ENCODE measurements around the gene HNRNPA2B1.
"Not testable (repeated sequence)": the region's sequence is repeated elsewhere in the genome, so short reads cannot be mapped to it uniquely, and the experiment has no call there.

HNRNPA2B1 gene

GRCh38 chr7:26202019-26202990, 1.8 kb upstream of the HNRNPA2B1 start:
- peak overlapping the region; percentile 89 for H3K4me3 Mint-ChIP-seq
- peaks cover 15% of the 10 kb centered on the region for H3K27me3 Mint-ChIP-seq
- H3K36me3 Mint-ChIP-seq: peaks cover 66% of the 10 kb centered on the region
- H3K27ac Mint-ChIP-seq: peak overlapping the region; percentile 94
- CTCF ChIA-PET: interaction anchor here (0.8 to 1.0 kb wide), 4 partner anchors 12 to 167 kb away, joined by 3 to 5 read pairs (median 3); no protein-coding TSS in a partner anchor
- H3K9me3 Mint-ChIP-seq: no peaks in the 10 kb centered on the region
- peak; percentile 70 for DNase-seq
- H3K4me1 Mint-ChIP-seq: peaks cover 42% of the 10 kb centered on the region

- Mint-ChIP-seq H3K36me3 (peaks cover 67% of the 10 kb centered on the region), H3K27ac (peak within 1 kb of the TSS; percentile 100), H3K4me1 (peaks cover 44% of the 10 kb centered on the region), H3K4me3 (peak within 1 kb of the TSS; percentile 99), H3K9me3 (no peaks in the 10 kb centered on the region), H3K27me3 (peaks cover 15% of the 10 kb centered on the region)
- CTCF ChIA-PET: interaction anchor here (0.8 to 2.4 kb wide), 5 partner anchors 12 to 168 kb away, joined by 3 to 6 read pairs (median 4); no protein-coding TSS in a partner anchor
- DNase-seq: peak; percentile 94
Observed at GRCh38 chr7:26201247-26202018, 887 bp upstream of the HNRNPA2B1 start, which contains the start of gene CBX3. Gene CBX3, plus strand, starts transcription at chr7:26201745. Its CDS starts 1,254 bp downstream, at chr7:26202999.

DNA sequence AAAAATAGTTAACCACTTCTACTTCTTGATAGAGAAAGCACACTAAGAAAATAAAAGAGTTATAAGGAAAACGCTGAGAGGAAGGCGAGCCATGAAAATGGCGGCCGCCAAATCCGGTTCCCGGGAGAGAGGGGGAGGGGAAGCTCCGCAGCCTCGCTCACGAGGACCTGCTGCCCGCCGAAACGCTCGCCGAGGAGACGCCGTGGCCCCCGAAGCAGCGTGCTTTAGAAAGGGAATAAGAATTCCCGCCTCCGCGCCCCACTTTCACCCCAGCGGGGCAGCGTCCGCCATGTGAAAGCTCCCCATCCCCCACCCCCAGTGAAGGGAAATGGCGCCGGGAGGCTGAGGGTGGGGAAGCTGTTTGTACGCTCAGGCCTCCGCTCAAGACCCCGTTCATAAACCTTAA, 505 bp downstream of the HNRNPA2B1 start:
- Mint-ChIP-seq H3K4me3 (peak overlapping the region; percentile 99), H3K4me1 (peaks cover 44% of the 10 kb centered on the region), H3K27ac (peak overlapping the region; percentile 100), H3K27me3 (peaks cover 15% of the 10 kb centered on the region), H3K36me3 (peaks cover 69% of the 10 kb centered on the region), H3K9me3 (no peaks in the 10 kb centered on the region)
- peak; percentile 84 for DNase-seq
- CTCF ChIA-PET: interaction anchor here (0.7 to 4.2 kb wide), 4 partner anchors 39 to 111 kb away, joined by 3 to 11 read pairs (median 4); no protein-coding TSS in a partner anchor

GRCh38 chr7:26199301-26200037, 1.1 kb downstream of the HNRNPA2B1 start:
- Mint-ChIP-seq H3K36me3 (peaks cover 68% of the 10 kb centered on the region), H3K9me3 (no peaks in the 10 kb centered on the region), H3K4me3 (peak overlapping the region; percentile 99), H3K27me3 (peaks cover 15% of the 10 kb centered on the region), H3K27ac (peak overlapping the region; percentile 100), H3K4me1 (peaks cover 44% of the 10 kb centered on the region)
- peak; percentile 79 for DNase-seq
- CTCF ChIA-PET: interaction anchor here (0.7 to 5.3 kb wide), 13 partner anchors 11 to 306 kb away, joined by 3 to 52 read pairs (median 5); partner anchors contain the start of gene SNX10

DNA sequence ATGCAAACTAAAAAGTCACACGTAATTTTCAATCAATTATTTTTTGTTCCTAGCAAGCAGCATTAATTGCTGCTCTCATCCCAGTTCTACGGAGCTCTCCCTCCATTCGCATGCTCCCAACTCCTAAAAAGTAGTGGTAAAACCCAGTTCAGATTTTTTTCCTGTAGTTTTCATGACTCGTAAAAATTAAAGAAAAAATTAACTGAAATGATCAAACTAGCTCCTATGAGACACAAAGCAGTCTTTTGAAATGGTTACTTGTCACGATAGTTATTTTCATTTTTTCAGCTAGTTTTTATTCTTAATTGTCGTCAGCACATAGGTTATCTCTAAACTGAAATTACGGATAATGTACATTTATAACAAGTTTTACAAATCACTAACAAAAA, 1.8 kb downstream of the HNRNPA2B1 start:
- H3K36me3 Mint-ChIP-seq: peaks cover 69% of the 10 kb centered on the region
- peaks cover 15% of the 10 kb centered on the region for H3K27me3 Mint-ChIP-seq
- CTCF ChIA-PET: interaction anchor here (0.6 to 5.3 kb wide), 17 partner anchors 10 to 306 kb away, joined by 3 to 52 read pairs (median 5); partner anchors contain the start of genes NFE2L3 and SNX10
- H3K4me3 Mint-ChIP-seq: peak overlapping the region; percentile 99
- no peak for DNase-seq
- H3K27ac Mint-ChIP-seq: peak overlapping the region; percentile 100
- H3K4me1 Mint-ChIP-seq: peaks cover 45% of the 10 kb centered on the region
- no peaks in the 10 kb centered on the region for H3K9me3 Mint-ChIP-seq

- H3K27ac Mint-ChIP-seq: peak overlapping the region; percentile 100
- peaks cover 71% of the 10 kb centered on the region for H3K36me3 Mint-ChIP-seq
- H3K27me3 Mint-ChIP-seq: peaks cover 15% of the 10 kb centered on the region
- H3K4me3 Mint-ChIP-seq: peak overlapping the region; percentile 99
- peaks cover 47% of the 10 kb centered on the region for H3K4me1 Mint-ChIP-seq
- H3K9me3 Mint-ChIP-seq: no peaks in the 10 kb centered on the region
- DNase-seq: no peak
- CTCF ChIA-PET: interaction anchor here (0.6 to 5.3 kb wide), 16 partner anchors 9 to 305 kb away, joined by 3 to 52 read pairs (median 5); partner anchors contain the start of genes NFE2L3 and SNX10
Observed at GRCh38 chr7:26198133-26198780, 2.3 kb downstream of the HNRNPA2B1 start.

DNA sequence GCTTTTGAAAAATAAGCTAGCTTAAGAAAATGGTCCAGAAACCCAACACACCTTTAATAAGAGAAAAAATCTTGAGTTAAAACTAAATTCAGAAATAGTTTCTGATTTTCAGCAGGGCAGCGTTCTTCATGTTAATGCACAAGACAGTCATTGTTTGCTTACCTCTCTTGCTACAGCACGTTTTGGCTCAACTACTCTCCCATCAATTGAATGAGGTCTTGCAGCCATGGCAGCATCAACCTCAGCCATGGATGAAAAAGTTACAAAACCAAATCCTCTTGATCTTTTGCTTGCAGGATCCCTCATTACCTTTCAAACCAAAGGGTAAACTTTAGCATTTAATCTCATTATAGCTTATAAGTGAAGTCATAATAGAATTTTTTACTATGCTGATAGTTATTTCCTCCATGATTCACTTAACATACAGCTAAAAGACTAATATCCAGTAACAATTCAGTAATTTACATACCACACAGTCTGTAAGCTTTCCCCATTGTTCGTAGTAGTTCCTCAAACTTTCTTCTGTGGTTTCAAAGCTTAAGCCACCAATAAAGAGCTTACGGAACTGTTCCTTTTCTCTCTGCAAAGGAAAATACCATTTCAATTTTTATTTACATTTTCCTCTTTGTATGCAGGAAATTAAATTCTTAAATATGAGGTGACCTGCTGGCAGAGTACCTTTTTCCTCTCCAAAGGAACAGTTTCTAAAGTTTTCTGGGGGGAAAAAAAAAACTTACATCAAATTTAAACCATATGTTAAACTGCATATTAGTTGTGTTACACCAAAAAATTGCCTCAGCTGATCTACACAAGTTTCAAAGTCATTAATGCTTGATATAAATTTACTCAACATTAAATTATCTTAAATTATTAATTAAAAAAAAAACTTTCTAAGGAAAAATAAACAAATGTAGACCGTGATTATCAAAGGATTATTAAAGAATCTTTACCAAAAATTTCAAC, 3.1 kb downstream of the HNRNPA2B1 start:
- Mint-ChIP-seq H3K4me3 (peak overlapping the region; percentile 99), H3K9me3 (no peaks in the 10 kb centered on the region), H3K4me1 (peaks cover 51% of the 10 kb centered on the region), H3K36me3 (peaks cover 73% of the 10 kb centered on the region), H3K27ac (peak overlapping the region; percentile 100), H3K27me3 (peaks cover 15% of the 10 kb centered on the region)
- CTCF ChIA-PET: interaction anchor here (0.6 to 5.3 kb wide), 13 partner anchors 8 to 304 kb away, joined by 3 to 52 read pairs (median 5); partner anchors contain the start of genes NFE2L3 and SNX10
- no peak for DNase-seq

DNA sequence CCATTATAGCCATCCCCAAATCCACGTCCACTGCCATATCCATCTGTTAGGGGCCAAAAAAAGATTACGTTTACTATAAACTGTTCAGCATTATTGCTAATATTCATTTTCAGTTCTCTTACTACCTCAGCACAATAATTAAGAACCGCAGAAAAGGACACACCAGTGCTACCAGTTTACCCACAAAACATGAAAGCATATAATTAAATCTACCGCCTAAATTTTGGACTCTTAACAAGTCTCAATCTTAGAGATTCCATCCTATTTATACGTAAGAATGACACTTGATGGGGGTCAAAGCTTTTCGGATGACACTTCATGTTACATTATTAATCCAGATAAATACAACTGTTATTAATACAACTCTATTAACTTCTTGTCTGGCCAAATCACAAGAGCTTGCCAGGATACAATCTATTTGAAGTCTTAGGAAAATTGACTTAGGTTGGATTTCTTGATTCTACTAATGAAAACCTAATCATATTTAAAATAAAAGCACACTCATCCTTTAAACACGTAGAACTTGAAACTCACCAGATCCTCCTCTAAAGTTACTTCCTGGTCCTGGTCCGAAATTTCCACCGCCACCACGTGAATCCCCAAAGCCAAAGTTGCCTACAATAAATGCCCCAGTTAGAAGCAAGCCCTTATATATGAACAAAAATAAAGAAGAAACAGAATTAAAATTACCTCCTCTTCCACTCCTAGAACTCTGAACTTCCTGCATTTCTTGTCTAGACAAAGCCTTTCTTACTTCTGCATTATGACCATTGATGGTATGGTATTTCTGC, 4.5 kb downstream of the HNRNPA2B1 start:
- Mint-ChIP-seq H3K4me3 (peak overlapping the region; percentile 77), H3K36me3 (peaks cover 85% of the 10 kb centered on the region), H3K9me3 (no peaks in the 10 kb centered on the region), H3K27me3 (peaks cover 15% of the 10 kb centered on the region), H3K27ac (peak overlapping the region; percentile 68), H3K4me1 (peaks cover 63% of the 10 kb centered on the region)
- DNase-seq: no peak
- CTCF ChIA-PET: interaction anchor here (1.2 to 5.3 kb wide), 7 partner anchors 8 to 169 kb away, joined by 3 to 52 read pairs (median 11); no protein-coding TSS in a partner anchor

GRCh38 chr7:26195182-26195581, 5.4 kb downstream of the HNRNPA2B1 start:
- CTCF ChIA-PET: interaction anchor here (0.6 to 5.3 kb wide), 3 partner anchors 43 to 170 kb away, joined by 4 to 52 read pairs (median 5); partner anchors contain the start of gene NFE2L3
- peaks cover 72% of the 10 kb centered on the region for H3K4me1 Mint-ChIP-seq

DNA sequence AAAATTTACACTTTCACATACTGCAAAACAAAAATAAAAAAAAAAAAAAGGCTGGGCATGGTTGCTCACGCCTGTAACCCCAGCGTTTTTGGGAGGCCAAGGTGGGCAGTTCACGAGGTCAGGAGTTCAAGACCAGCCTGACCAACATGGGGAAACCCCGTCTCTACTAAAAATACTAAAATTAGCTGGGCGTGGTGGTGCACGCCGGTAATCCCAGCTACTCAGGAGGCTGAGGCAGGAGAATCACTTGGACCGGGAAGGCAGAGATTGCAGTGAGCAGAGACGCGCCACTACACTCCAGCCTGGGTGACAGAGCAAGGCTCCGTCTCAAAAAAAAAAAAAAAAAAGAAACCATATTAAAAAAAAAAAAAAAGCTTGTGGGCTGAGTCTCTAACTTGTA, 5.8 kb downstream of the HNRNPA2B1 start:
- H3K27ac Mint-ChIP-seq: peak overlapping the region; percentile 85
- peaks cover 74% of the 10 kb centered on the region for H3K4me1 Mint-ChIP-seq
- H3K36me3 Mint-ChIP-seq: peaks cover 91% of the 10 kb centered on the region
- CTCF ChIA-PET: interaction anchor here (0.6 to 5.3 kb wide), 3 partner anchors 43 to 171 kb away, joined by 4 to 52 read pairs (median 5); partner anchors contain the start of gene NFE2L3
- peak overlapping the region; percentile 52 for H3K4me3 Mint-ChIP-seq
- H3K27me3 Mint-ChIP-seq, H3K9me3 Mint-ChIP-seq, DNase-seq: not testable (repeated sequence)

More at GRCh38 chr7:26195182-26195581, 5.4 kb downstream of the HNRNPA2B1 start:
- H3K9me3 Mint-ChIP-seq: no peaks in the 10 kb centered on the region
- peak overlapping the region; percentile 69 for H3K27ac Mint-ChIP-seq
- H3K27me3 Mint-ChIP-seq: peaks cover 6% of the 10 kb centered on the region
- peaks cover 90% of the 10 kb centered on the region for H3K36me3 Mint-ChIP-seq
- H3K4me3 Mint-ChIP-seq: peak overlapping the region; percentile 77
- DNase-seq: no peak
